ENCODE measurements around the gene APH1A.

APH1A gene

GRCh38 chr1:150268705-150269403 lies at the start of gene APH1A:
APH1A (minus strand) TSS chr1:150269016; CDS start chr1:150268810, 206 bp downstream.
- TF ChIP-seq, protein P1, sequence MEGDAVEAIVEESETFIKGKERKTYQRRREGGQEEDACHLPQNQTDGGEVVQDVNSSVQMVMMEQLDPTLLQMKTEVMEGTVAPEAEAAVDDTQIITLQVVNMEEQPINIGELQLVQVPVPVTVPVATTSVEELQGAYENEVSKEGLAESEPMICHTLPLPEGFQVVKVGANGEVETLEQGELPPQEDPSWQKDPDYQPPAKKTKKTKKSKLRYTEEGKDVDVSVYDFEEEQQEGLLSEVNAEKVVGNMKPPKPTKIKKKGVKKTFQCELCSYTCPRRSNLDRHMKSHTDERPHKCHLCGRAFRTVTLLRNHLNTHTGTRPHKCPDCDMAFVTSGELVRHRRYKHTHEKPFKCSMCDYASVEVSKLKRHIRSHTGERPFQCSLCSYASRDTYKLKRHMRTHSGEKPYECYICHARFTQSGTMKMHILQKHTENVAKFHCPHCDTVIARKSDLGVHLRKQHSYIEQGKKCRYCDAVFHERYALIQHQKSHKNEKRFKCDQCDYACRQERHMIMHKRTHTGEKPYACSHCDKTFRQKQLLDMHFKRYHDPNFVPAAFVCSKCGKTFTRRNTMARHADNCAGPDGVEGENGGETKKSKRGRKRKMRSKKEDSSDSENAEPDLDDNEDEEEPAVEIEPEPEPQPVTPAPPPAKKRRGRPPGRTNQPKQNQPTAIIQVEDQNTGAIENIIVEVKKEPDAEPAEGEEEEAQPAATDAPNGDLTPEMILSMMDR (IDR thresholded peaks at IDR 0.05), result no peak

DNA sequence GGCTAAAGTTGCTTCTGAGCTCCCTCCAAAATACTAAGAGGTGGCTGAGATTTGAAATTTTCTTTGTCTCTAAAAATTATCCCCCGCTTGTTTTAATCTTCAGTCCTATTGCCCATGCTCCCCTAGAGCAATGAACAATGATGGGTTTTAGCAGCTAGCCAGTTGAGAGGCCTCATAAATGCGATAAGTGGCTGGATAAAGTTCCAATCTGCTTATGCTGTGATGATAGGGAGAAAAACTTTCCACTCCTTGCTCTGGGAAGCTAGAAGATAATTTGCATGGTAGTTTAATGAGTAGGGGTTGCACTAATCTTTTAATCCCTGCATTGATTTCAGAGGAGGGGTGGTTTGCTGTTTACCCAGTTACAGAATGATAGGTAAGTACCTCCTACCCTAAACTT lies 42.9 kb upstream of the APH1A start:
- TF ChIP-seq, protein P1 (IDR thresholded peaks at IDR 0.05), result no peak

- TF ChIP-seq, protein P1 (IDR thresholded peaks at IDR 0.05), result no peak
These were observed 41.1 kb upstream of the APH1A start for GRCh38 chr1:150309758-150310508.

- TF ChIP-seq, protein P1 (IDR thresholded peaks at IDR 0.05), result no peak
These were observed 34.1 kb upstream of the APH1A start for GRCh38 chr1:150302902-150303301.

DNA sequence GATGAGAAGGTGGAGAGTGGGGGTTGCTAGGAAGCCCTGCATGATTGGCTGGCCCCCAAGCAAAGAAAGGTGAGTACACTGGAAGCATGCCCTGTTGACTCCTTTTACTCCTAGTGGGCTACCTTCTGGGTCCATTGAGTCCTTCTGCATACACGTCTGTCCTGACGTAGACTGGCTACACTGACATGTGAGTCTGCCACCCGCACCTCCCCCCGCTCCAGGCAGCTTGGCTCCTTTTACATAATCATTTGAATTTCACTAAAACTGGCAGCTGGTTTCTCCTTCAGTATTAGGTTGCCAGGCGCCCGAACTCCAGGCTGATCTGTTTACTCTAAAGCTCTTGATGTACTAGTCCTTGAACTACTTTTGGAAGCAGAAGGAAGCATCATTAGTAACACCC lies 33.5 kb upstream of the APH1A start:
- TF ChIP-seq, protein P1 (IDR thresholded peaks at IDR 0.05), result no peak

DNA sequence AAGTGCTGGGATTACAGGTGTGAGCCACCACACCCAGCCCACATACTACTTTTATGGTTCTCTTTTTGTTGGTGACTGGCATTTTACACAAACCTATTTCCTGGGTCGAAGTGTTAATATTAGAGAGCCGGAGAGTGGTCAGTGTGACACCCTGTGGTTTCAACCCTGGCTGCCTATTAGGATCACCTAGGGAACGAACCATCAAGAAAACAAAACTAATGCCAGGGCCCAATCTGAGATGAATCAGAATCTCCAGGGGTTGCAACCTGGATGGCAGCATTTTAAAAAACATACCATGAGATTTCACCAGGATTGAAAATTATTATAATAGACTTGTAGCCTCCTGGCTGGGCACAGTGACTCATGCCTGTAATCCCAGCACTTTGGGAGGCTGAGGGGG lies 30.9 kb upstream of the APH1A start:
- TF ChIP-seq, protein P1 (IDR thresholded peaks at IDR 0.05), result no peak

DNA sequence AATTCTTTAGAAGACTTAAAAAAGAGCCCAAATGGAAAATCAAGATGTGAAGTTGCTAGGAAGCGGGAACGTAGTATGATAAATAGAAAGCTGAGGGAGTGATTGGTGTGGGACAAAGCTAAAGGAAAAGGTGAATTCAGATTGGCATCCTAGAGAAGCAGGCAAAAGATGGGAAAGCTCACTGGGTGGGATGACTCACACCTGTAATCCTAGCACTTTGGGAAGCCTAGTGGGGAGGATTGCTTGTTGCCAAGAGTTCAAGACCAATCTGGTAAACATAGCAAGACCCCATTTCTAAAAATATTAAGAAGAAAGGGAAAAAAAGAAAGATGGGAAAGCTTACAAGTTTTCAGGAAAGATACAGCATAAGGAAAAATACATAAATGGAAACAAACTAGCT lies 26.7 kb upstream of the APH1A start:
- TF ChIP-seq, protein P1 (IDR thresholded peaks at IDR 0.05), result no peak
